Hepatocyte (in vitro differentiated cells): Measurements from ENCODE around the gene RPGR.

Source experiments
- CTCF ChIP-seq: fragments of 200-600 bp; sonication (generic); IDR thresholded peaks from 2 replicates; pipeline ENCODE4 v1.5.1; 2016; ENCODE audit warnings: antibody characterized with exemption, mild to moderate bottlenecking; ENCODE audit not compliant: poor library complexity
- EZH2 ChIP-seq: fragments of 200-600 bp; sonication (generic); IDR thresholded peaks from 2 replicates; pipeline ENCODE4 v1.6.1; 2016; ENCODE audit warnings: antibody characterized with exemption, mild to moderate bottlenecking, borderline replicate concordance
- EZH2phosphoT487 ChIP-seq: fragments of 200-600 bp; sonication (generic); IDR thresholded peaks from one replicate; pipeline ENCODE4 v1.6.1; 2018; ENCODE audit warnings: antibody characterized with exemption, mild to moderate bottlenecking, low read depth, moderate library complexity; ENCODE audit not compliant: unreplicated experiment, severe bottlenecking

GRCh38 chrX:38277136-38277535, 50.2 kb downstream of the RPGR start:
- TF ChIP-seq CTCF (no peak), EZH2phosphoT487 (no peak), EZH2 (no peak)
